Measurements from ENCODE around the gene PIAS4. TPM values are rescaled to one million over a fixed set of nuclear protein-coding genes. Genes with fewer than 3 reads are reported as not detected.

The PIAS4 gene
- total and polyA plus RNA-seq, 9 of the 15 experiments (the other 6 are each of a cell fraction or from before 2014, with no cell fraction given), result 0.27 to 34.9 (median 14.4) TPM

GRCh38 chr19:3975637-3976087 lies 31.9 kb upstream of the PIAS4 start (continued):
- TF ChIP-seq BCLAF1 (IDR thresholded peaks at IDR 0.05; ENCODE audit: borderline replicate concordance in 1 of 2, control insufficient read depth in 1 of 2, low read depth in 2 of 2, low read length in 1 of 2), result peak in 1 of 2 experiments; percentile 54; a peak in 1 of 4 replicates
- TF ChIP-seq SUPT5H (IDR thresholded peaks at IDR 0.05), result peak; percentile 93
- TF ChIP-seq RBM22 (IDR thresholded peaks at IDR 0.05; ENCODE audit: low read depth, low read length, poor library complexity, severe bottlenecking), result peak; percentile 63
- TF ChIP-seq ZNF316 (IDR thresholded peaks at IDR 0.05), result no peak
- TF ChIP-seq E2F1 (CRISPR knock-in tag; IDR thresholded peaks at IDR 0.05), result peak; percentile 36; the same call in 1 of the 2 replicates
- 0 out of 2 replicates have a peak, but pooled peaks have one; percentile 37 for TF ChIP-seq PREB (CRISPR knock-in tag; IDR thresholded peaks at IDR 0.05)
- TF ChIP-seq TAF1 (IDR thresholded peaks at IDR 0.05; ENCODE audit: control insufficient read depth, extremely low read depth, insufficient read depth, low read length, severe bottlenecking), result no peak
- no peak for TF ChIP-seq ZNF3 (CRISPR knock-in tag; IDR thresholded peaks at IDR 0.05)
- TF ChIP-seq POLR2AphosphoS2 (IDR thresholded peaks at IDR 0.05; ENCODE audit: low read length), result peak; percentile 92
- peak; percentile 20; the same call in 1 of the 2 replicates for TF ChIP-seq RBFOX2 (IDR thresholded peaks at IDR 0.05; ENCODE audit: low read depth, low read length)
- no peak for TF ChIP-seq ZNF175 (CRISPR knock-in tag; IDR thresholded peaks at IDR 0.05; ENCODE audit: low read depth)
- TF ChIP-seq ZNF830 (CRISPR knock-in tag; IDR thresholded peaks at IDR 0.05), result no peak
- peak; percentile 83 for TF ChIP-seq POLR2B (IDR thresholded peaks at IDR 0.05; ENCODE audit: low read depth, partially characterized antibody)
- TF ChIP-seq CREB1 (IDR thresholded peaks at IDR 0.05), result peak; percentile 12; the same call in 1 of the 2 replicates
- TF ChIP-seq CREB1 (CRISPR knock-in tag; IDR thresholded peaks at IDR 0.05), result no peak
- TF ChIP-seq MITF (IDR thresholded peaks at IDR 0.05), result no peak
- no peak; the same call in 1 of the 2 replicates for TF ChIP-seq HCFC1 (IDR thresholded peaks at IDR 0.05; ENCODE audit: low read depth, low read length)
- no peak for TF ChIP-seq NR2F6 (CRISPR knock-in tag; IDR thresholded peaks at IDR 0.05)
- no peak for TF ChIP-seq KLF10 (CRISPR knock-in tag; IDR thresholded peaks at IDR 0.05)
- TF ChIP-seq ZNF717 (CRISPR knock-in tag; IDR thresholded peaks at IDR 0.05), result 0 out of 2 replicates have a peak, but pooled peaks have one; percentile 67
- TF ChIP-seq HMGXB4 (CRISPR knock-in tag; IDR thresholded peaks at IDR 0.05), result no peak
